ENCODE results near the gene TMEM237.

DNA sequence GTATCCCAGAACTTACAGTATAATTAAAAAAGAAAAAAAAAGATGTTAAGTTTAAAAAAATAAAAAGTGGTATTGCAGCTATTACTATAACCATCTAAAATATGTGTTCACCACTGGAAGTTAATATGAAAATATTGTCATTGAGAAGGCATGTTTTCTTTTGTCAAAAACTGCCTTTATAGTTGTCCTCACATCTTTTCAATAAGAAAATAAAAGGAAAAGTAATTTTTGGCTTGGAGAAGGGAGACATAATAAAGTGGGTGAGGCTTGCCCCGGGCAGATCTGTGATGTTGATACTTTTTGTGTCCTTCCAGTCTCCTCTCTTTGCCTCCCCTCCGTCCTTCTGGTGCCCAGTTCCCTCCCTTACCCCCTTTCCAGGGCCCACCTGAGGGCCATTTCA, 30.2 kb upstream of the TMEM237 start:
- TF ChIP-seq, protein P1, sequence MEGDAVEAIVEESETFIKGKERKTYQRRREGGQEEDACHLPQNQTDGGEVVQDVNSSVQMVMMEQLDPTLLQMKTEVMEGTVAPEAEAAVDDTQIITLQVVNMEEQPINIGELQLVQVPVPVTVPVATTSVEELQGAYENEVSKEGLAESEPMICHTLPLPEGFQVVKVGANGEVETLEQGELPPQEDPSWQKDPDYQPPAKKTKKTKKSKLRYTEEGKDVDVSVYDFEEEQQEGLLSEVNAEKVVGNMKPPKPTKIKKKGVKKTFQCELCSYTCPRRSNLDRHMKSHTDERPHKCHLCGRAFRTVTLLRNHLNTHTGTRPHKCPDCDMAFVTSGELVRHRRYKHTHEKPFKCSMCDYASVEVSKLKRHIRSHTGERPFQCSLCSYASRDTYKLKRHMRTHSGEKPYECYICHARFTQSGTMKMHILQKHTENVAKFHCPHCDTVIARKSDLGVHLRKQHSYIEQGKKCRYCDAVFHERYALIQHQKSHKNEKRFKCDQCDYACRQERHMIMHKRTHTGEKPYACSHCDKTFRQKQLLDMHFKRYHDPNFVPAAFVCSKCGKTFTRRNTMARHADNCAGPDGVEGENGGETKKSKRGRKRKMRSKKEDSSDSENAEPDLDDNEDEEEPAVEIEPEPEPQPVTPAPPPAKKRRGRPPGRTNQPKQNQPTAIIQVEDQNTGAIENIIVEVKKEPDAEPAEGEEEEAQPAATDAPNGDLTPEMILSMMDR (IDR thresholded peaks at IDR 0.05) = no peak
- TF ChIP-seq POLR2AphosphoS5 (IDR thresholded peaks at IDR 0.05) = no peak
- no peak for TF ChIP-seq POLR2A (IDR thresholded peaks at IDR 0.05)

Data from sigmoid colon (tissue), 4 donors.